Trophoblast cell (in vitro differentiated cells and primary cell): ENCODE measurements around the gene APLP2.
A peak's percentile ranks its signal among the peaks of the same experiment; 100 is the strongest.

Experiments used
- DNase-seq, 2 donors: peaks; one replicate each; pipeline ENCODE4 v3.0.0-alpha.2; 2016
- H2AFZ ChIP-seq: 2 replicates; pipeline ENCODE4 v1.6.1; 2013; ENCODE audit warnings: low read length, moderate library complexity, mild to moderate bottlenecking; ENCODE audit not compliant: insufficient read depth, poor library complexity
- H2AK5ac ChIP-seq: 2 replicates; pipeline ENCODE4 v1.6.1; 2013; ENCODE audit warnings: mild to moderate bottlenecking, low read length
- H2BK120ac ChIP-seq: 2 replicates; pipeline ENCODE4 v1.6.1; 2013; ENCODE audit warnings: low read length, mild to moderate bottlenecking, moderate library complexity; ENCODE audit not compliant: insufficient read depth, poor library complexity
- H2BK12ac ChIP-seq: 2 replicates; pipeline ENCODE4 v1.6.1; 2013; ENCODE audit warnings: mild to moderate bottlenecking, low read length, moderate library complexity
- H2BK5ac ChIP-seq: 2 replicates; pipeline ENCODE4 v1.6.1; 2013; ENCODE audit warnings: low read length, low read depth, moderate library complexity, mild to moderate bottlenecking; ENCODE audit not compliant: poor library complexity
- H3K14ac ChIP-seq: 2 replicates; pipeline ENCODE4 v1.6.1; 2013; ENCODE audit warnings: mild to moderate bottlenecking, low read length
- H3K18ac ChIP-seq: 2 replicates; pipeline ENCODE4 v1.6.1; 2013; ENCODE audit warnings: mild to moderate bottlenecking, low read length
- H3K23ac ChIP-seq: 2 replicates; pipeline ENCODE4 v1.6.1; 2013; ENCODE audit warnings: low read length
- H3K27ac ChIP-seq: 2 replicates; pipeline ENCODE4 v1.5.1; 2013; ENCODE audit warnings: low read depth, mild to moderate bottlenecking, inconsistent platforms, low read length, moderate library complexity
- H3K27me3 ChIP-seq: 2 replicates; pipeline ENCODE4 v1.6.1; 2013; ENCODE audit warnings: inconsistent platforms, mild to moderate bottlenecking, low read length, moderate library complexity; ENCODE audit not compliant: insufficient read depth
- H3K36me3 ChIP-seq, 2 experiments: 1 replicate in 1 of 2; 2 replicates in 1 of 2; pipeline ENCODE4 v1.6.1; 2013; ENCODE audit warnings: low read length in 2 of 2, mild to moderate bottlenecking in 2 of 2, moderate library complexity in 1 of 2; ENCODE audit not compliant: insufficient read depth in 2 of 2, control insufficient read depth in 1 of 2
- H3K4ac ChIP-seq: 2 replicates; pipeline ENCODE4 v1.6.1; 2013; ENCODE audit warnings: low read depth, mild to moderate bottlenecking, low read length, moderate library complexity
- H3K4me1 ChIP-seq, 2 experiments: 1 replicate in 1 of 2; 2 replicates in 1 of 2; pipeline ENCODE4 v1.6.1; 2013; ENCODE audit warnings: low read length in 2 of 2, mild to moderate bottlenecking in 2 of 2, moderate library complexity in 1 of 2; ENCODE audit not compliant: insufficient read depth in 2 of 2, control insufficient read depth in 1 of 2
- H3K4me2 ChIP-seq: 2 replicates; pipeline ENCODE4 v1.6.1; 2013; ENCODE audit warnings: inconsistent platforms, mild to moderate bottlenecking, low read length, moderate library complexity
- H3K4me3 ChIP-seq: 2 replicates; pipeline ENCODE4 v1.5.1; 2013; ENCODE audit warnings: mild to moderate bottlenecking, low read depth, low read length, inconsistent platforms
- H3K79me1 ChIP-seq: one replicate; pipeline ENCODE4 v1.6.1; 2013; ENCODE audit warnings: low read length
- H3K79me2 ChIP-seq: 2 replicates; pipeline ENCODE4 v1.6.1; 2013; ENCODE audit warnings: low read length, mild to moderate bottlenecking; ENCODE audit not compliant: control insufficient read depth, insufficient read depth, poor library complexity
- H3K9ac ChIP-seq: 2 replicates; pipeline ENCODE4 v1.6.1; 2013; ENCODE audit warnings: mild to moderate bottlenecking, low read length
- H3K9me3 ChIP-seq: 2 replicates; pipeline ENCODE4 v1.6.1; 2013; ENCODE audit warnings: low read depth, mild to moderate bottlenecking, control low read depth, inconsistent platforms, low read length; ENCODE audit not compliant: insufficient read depth
- H4K12ac ChIP-seq: 2 replicates; pipeline ENCODE4 v1.6.1; 2013; ENCODE audit warnings: low read depth, mild to moderate bottlenecking, low read length, moderate library complexity
- H4K8ac ChIP-seq: 2 replicates; pipeline ENCODE4 v1.6.1; 2013; ENCODE audit warnings: low read depth, mild to moderate bottlenecking, low read length, moderate library complexity
- H4K91ac ChIP-seq: one replicate; pipeline ENCODE4 v1.6.1; 2013; ENCODE audit warnings: low read depth, mild to moderate bottlenecking, low read length, moderate library complexity
- WGBS: extraction: QIAGEN DNeasy Blood & Tissue Kit; methylation state at CpG from one replicate; pipeline ENCODE4 v1.1.7; 2013; ENCODE audit warnings: missing lambda C conversion rate; ENCODE audit not compliant: insufficient read length, insufficient coverage; ENCODE audit errors: extremely low coverage; 5-methylcytosine and 5-hydroxymethylcytosine counted together

APLP2 gene

DNA sequence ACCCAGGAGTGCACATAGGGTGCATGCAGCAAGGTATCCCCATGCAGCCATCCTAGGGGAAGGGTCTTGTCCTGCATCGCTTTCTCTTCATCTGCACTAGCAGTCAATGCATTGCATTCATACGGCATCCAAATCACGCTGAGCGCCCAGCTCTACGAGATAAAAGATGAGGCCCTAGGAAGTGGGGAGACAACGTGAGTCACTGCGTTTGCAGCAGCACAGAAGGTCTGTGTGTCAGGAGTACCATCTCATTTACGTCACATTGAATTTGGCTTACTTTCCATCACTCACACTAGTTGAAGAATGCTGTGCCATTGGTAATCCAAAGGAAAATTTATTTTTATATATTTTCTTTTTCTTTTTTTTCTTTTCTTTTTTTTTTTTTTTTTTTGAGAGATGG is 87.4 kb downstream of the APLP2 start:
- Histone ChIP-seq H3K18ac (no peak overlapping the region), H2BK12ac (no peak overlapping the region), H3K4me1 (peaks cover 7 to 14% of the 10 kb centered on the region in 2 experiments), H3K9me3 (peaks cover 2% of the 10 kb centered on the region), H4K12ac (no peak overlapping the region), H3K79me2 (no peaks in the 10 kb centered on the region), H2AFZ (no peak overlapping the region), H2BK120ac (no peak overlapping the region), H3K14ac (no peak overlapping the region), H2BK5ac (no peak overlapping the region), H3K4ac (no peak overlapping the region), H3K9ac (no peak overlapping the region), H3K4me3 (no peak overlapping the region), H2AK5ac (no peak overlapping the region), H3K23ac (no peak overlapping the region), H3K4me2 (no peak overlapping the region), H3K27me3 (peaks cover 32% of the 10 kb centered on the region), H4K91ac (no peak overlapping the region), H3K36me3 (no peaks in the 10 kb centered on the region), H4K8ac (no peak overlapping the region), H3K79me1 (no peaks in the 10 kb centered on the region), H3K27ac (no peak overlapping the region)
- DNase-seq, result no peak
- WGBS, result no CpG with 5 or more reads among the region's 8 CpGs

DNA sequence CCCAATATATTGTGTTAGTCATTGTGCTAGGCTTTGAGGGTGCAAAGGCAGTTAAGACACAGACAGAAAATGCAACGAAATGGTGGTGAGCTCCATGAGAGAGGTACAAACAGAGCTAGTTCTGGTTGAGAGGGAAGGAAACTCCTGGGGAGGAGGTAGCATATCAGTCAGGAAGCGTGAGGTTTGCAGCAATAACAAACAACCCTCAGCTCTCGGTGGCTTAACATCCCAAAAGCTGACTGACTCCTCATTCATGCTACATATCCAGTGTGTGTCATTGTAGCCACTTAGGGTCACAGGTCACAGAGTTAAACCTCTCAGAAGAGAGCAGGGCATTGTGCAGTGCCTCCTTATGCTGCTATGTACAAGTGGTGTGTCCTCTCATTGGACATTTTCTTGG is 88.1 kb downstream of the APLP2 start:
- no peak overlapping the region for H2BK120ac ChIP-seq
- no CpG with 5 or more reads among the region's 3 CpGs for WGBS
- peaks cover 32% of the 10 kb centered on the region for H3K27me3 ChIP-seq
- H3K4me3 ChIP-seq, result no peak overlapping the region
- no peaks in the 10 kb centered on the region for H3K36me3 ChIP-seq
- H3K18ac ChIP-seq, result no peak overlapping the region
- H4K91ac ChIP-seq, result no peak overlapping the region
- H3K9ac ChIP-seq, result no peak overlapping the region
- H3K27ac ChIP-seq, result no peak overlapping the region
- no peak overlapping the region for H3K14ac ChIP-seq
- peaks cover 7 to 14% of the 10 kb centered on the region in 2 experiments for H3K4me1 ChIP-seq
- H2AK5ac ChIP-seq, result no peak overlapping the region
- no peak overlapping the region for H2BK12ac ChIP-seq
- H3K79me1 ChIP-seq, result no peaks in the 10 kb centered on the region
- no peak overlapping the region for H4K8ac ChIP-seq
- H3K23ac ChIP-seq, result no peak overlapping the region
- no peak overlapping the region for H4K12ac ChIP-seq
- no peak for DNase-seq
- peaks cover 2% of the 10 kb centered on the region for H3K9me3 ChIP-seq
- H2BK5ac ChIP-seq, result no peak overlapping the region
- H3K4me2 ChIP-seq, result no peak overlapping the region
- H3K79me2 ChIP-seq, result no peaks in the 10 kb centered on the region
- H3K4ac ChIP-seq, result no peak overlapping the region
- no peak overlapping the region for H2AFZ ChIP-seq

DNA sequence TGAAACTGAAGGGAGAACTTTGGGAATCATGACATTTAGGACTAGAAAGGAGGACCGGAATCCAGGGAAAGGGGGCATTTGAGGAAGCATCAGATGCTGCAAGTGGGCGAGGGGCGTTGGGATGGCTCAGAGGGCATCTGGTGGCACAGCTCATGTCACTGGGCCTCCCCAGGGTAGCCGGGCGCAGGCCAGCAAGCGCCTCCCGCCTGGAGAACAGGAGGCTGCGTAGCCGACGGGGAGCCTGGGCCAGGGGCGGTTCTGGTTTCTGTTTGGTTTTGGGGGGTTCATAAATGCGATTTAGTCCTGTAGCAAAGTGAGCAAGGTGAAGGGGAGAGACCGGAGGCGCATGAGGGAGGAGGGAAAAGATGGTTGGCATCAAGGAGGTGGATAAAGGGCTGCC is 89.4 kb downstream of the APLP2 start:
- no peak overlapping the region for H4K8ac ChIP-seq

DNA sequence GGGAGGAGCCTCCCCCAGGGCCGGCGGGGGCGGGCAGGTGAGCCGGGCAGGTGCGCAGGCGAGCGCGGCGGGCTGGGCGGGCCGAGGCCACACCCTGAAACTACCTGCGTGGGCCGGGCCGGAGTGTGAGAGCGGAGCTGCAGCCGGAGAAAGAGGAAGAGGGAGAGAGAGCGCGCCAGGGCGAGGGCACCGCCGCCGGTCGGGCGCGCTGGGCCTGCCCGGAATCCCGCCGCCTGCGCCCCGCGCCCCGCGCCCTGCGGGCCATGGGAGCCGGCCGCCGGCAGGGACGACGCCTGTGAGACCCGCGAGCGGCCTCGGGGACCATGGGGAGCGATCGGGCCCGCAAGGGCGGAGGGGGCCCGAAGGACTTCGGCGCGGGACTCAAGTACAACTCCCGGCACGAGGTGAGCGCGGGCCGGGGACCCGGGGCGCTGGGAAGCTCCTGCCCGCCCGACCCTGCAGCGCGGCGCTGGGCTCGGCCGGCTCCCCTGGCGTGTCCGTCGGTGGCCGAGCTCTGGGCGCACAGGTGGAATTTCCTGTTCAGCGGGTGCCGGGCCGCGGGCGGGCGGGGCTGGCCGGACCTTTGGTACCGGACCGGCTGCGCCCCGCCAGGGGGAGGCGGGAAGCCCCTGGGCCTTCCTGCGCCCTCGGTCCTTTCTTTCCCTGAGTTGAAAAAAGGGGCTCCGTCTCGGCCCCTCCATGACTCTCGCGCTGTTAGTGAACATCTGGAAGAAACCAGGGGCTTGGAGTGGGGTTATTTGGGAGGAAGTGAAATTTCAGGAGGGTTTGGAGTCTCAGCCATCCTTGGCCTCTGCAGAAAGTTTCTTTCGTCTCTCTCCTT is 90.2 kb downstream of the APLP2 start, which contains the start of gene ST14:
ST14 (plus strand) TSS at position 126 of the 841 bp plus-strand sequence; CDS start at position 324, 198 bp downstream.
- H3K27ac ChIP-seq, result no peak within 1 kb of the TSS
- peak within 1 kb of the TSS; percentile 13 for H4K8ac ChIP-seq
- no peaks in the 10 kb centered on the region for H3K79me1 ChIP-seq
- H2BK120ac ChIP-seq, result no peak within 1 kb of the TSS
- peak within 1 kb of the TSS; percentile 85 for H3K4me2 ChIP-seq
- peaks cover 2% of the 10 kb centered on the region for H3K9me3 ChIP-seq
- no peak within 1 kb of the TSS for H4K12ac ChIP-seq
- peaks cover 7 to 18% of the 10 kb centered on the region in 2 experiments for H3K4me1 ChIP-seq
- WGBS, result no CpG with 5 or more reads among the region's 89 CpGs
- no peak within 1 kb of the TSS for H2BK12ac ChIP-seq
- peak within 1 kb of the TSS; percentile 49 for H3K4me3 ChIP-seq
- peak within 1 kb of the TSS; percentile 83 for H2AFZ ChIP-seq
- H3K36me3 ChIP-seq, result no peaks in the 10 kb centered on the region
- peak within 1 kb of the TSS; percentile 41 for H4K91ac ChIP-seq
- no peak within 1 kb of the TSS for H2BK5ac ChIP-seq
- no peak within 1 kb of the TSS for H3K23ac ChIP-seq
- peaks cover 32% of the 10 kb centered on the region for H3K27me3 ChIP-seq
- peak in 1 of 2 donors; percentile 40 for DNase-seq
- no peak within 1 kb of the TSS for H3K9ac ChIP-seq
- H3K4ac ChIP-seq, result no peak within 1 kb of the TSS
- no peak within 1 kb of the TSS for H3K18ac ChIP-seq
- H3K14ac ChIP-seq, result peak within 1 kb of the TSS; percentile 33
- no peak within 1 kb of the TSS for H2AK5ac ChIP-seq
- no peaks in the 10 kb centered on the region for H3K79me2 ChIP-seq

More for the DNA sequence above, 89.4 kb downstream of the APLP2 start:
- no peak overlapping the region for H3K4me3 ChIP-seq
- H2BK12ac ChIP-seq, result no peak overlapping the region
- peaks cover 7 to 18% of the 10 kb centered on the region in 2 experiments for H3K4me1 ChIP-seq
- no peak overlapping the region for H2BK120ac ChIP-seq
- H3K36me3 ChIP-seq, result no peaks in the 10 kb centered on the region
- H2AK5ac ChIP-seq, result no peak overlapping the region
- H3K4me2 ChIP-seq, result peak overlapping the region; percentile 85
- no peak overlapping the region for H3K9ac ChIP-seq
- no peak overlapping the region for H3K14ac ChIP-seq
- H3K4ac ChIP-seq, result no peak overlapping the region
- H3K79me2 ChIP-seq, result no peaks in the 10 kb centered on the region
- DNase-seq, result no peak
- H3K27ac ChIP-seq, result no peak overlapping the region
- H3K18ac ChIP-seq, result no peak overlapping the region
- no CpG with 5 or more reads among the region's 14 CpGs for WGBS
- H3K79me1 ChIP-seq, result no peaks in the 10 kb centered on the region
- no peak overlapping the region for H3K23ac ChIP-seq
- H3K9me3 ChIP-seq, result peaks cover 2% of the 10 kb centered on the region
- H4K12ac ChIP-seq, result no peak overlapping the region
- H4K91ac ChIP-seq, result no peak overlapping the region
- H3K27me3 ChIP-seq, result peaks cover 32% of the 10 kb centered on the region
- peak overlapping the region; percentile 83 for H2AFZ ChIP-seq
- no peak overlapping the region for H2BK5ac ChIP-seq
